Measurements from ENCODE around the gene ILDR1. TPM values are rescaled to one million over a fixed set of nuclear protein-coding genes. Genes with fewer than 3 reads are reported as not detected.
A peak's percentile ranks its signal among the peaks of the same experiment; 100 is the strongest.
"Not testable (repeated sequence)": the region's sequence is repeated elsewhere in the genome, so short reads cannot be mapped to it uniquely, and the experiment has no call there.

ILDR1 gene
- total RNA-seq (2014; rRNA removed; shearing (Covaris generic)): not detected in 2 replicates

DNA sequence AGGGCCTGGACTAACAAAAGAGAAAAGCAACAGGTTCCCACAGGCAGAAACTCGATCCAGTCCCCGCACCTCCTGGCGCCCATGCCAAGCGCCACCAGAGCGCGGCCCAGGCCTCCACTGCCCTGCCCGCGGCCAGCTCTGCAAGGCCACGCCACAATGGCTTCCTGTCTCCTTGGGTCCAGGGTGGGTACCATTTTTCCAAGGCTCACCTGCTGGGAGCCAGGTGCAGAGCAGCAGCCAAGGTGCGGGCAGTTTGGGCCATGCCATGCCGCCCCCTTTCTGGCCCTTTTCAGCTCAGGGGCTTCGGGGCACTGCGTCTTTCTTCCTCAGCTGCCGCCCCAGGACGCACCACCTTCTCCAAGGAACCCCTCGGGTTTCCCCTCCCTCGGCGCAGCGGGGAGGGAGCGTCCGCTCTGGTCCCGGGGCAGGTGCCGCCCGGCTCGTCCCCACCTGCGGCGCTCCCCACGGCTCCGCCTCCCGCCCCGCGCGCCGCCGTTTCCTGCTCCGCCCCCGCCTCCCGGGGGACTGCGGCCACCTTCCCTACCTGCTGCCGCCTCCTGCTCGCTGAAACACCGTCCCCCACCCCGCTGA, at the start of gene ILDR1:
Gene ILDR1 (minus strand): TSS at position 437 of the 591 bp plus-strand sequence. CDS start 170 bp downstream, at position 267.
- no peak for DNase-seq (ENCODE audit: low spot score)

- DNase-seq (ENCODE audit: low spot score): no peak
These were observed 45.7 kb upstream of the ILDR1 start for GRCh38 chr3:122067588-122068240.

GRCh38 chr3:122067214-122067550, 45.1 kb upstream of the ILDR1 start:
- DNase-seq (ENCODE audit: low spot score): no peak

GRCh38 chr3:122066331-122067213, 44.5 kb upstream of the ILDR1 start:
- DNase-seq (ENCODE audit: low spot score): no peak

DNA sequence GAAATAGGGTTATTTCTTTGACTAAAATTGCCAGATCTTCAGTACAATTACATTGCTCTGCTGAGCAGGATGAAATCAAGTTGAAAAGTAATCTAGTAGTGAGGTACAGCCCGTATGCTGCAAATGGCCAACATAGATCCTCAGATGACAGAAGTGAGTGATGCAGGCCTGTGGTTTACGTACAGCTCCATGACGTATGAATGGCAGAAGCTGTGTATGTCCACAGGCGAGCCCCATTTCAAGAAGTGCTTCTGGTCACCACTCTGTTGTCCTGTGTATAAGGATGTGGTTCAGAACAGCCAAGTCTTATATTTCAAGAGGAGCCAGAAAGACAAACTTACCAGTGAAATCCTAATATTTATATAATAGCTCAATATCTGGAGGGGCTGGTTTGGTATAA, 42.3 kb upstream of the ILDR1 start:
- DNase-seq (ENCODE audit: low spot score): no peak

- no peak for DNase-seq (ENCODE audit: low spot score)
These were observed 41.9 kb upstream of the ILDR1 start for GRCh38 chr3:122063908-122064307.

DNA sequence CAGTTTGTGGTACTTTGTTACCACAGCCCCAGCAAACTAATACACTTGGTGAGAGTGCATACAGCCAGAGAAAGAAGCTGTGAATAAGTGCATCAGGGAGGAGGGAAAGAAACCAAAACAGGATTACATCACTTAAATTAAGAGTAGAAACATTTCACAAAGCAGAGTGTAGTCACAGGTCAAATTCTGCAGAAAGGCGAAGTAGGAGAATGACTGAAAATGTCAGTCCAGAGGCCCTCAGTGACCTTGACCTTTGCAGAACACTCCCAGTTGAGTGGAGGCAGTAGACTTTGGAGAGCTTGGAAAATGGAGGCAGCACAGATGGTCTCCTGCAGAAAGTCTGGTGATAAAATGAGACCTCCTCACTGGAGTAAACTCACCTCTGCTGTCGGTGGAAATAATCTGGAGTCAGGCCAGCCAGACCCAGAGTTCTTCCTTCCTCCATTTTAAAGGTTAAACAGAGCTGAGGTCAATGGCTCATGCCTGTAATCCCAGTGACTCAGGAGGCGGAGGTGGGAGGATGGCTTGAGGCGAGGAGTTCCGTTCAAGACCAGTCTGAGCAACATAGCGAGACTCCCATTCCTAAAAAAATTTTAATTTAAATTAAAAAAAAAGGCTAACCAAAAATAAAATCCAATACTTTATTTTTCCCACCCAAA, 38.1 kb upstream of the ILDR1 start:
- no peak for DNase-seq (ENCODE audit: low spot score)

DNA sequence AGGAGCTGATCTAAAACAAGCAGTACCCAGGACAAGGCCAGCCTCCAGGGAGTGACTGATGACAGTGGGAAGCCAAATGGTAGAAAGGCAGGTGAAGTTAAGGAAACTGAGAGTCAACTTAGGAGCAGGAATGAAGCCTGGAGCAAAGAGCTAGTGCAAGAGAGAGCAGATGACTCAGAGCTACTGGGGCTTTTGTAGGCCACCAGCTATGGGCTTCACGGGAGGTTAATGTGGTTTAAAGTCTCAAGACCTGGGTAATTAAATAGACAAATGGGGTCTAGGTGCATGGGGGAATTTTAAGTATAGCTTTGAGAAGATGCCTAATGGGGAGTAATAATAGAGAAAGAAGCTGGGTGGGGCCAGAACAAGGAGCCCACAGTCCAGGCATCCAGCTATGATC, 36.2 kb upstream of the ILDR1 start:
- no peak for DNase-seq (ENCODE audit: low spot score)

- DNase-seq (ENCODE audit: low spot score): no peak
These were observed 35.6 kb upstream of the ILDR1 start for GRCh38 chr3:122057671-122058070.

DNA sequence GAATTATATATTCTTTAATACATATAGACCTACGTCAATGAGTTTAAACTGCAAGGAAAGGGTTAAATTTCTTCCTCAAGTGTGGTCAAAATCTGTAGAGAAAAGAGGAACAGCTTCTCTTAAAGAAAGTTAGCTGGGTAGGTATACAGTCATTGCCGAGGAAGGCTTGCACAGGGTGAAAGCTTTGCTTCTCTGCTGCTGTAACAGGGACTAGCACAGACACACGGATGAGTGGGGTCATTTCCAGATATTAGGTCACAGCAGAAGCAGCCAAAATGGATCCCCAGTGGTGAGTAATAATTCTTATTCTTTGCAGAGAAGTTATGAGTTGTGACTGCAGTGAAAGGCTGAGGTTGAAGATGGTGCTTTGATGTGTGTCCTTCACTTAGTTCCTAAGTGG, 33.2 kb upstream of the ILDR1 start, which contains the start of gene CD86:
Gene CD86 (plus strand): TSS at position 148 of the 400 bp plus-strand sequence. CDS start 128 bp downstream, at position 276.
- DNase-seq (ENCODE audit: low spot score): no peak

DNA sequence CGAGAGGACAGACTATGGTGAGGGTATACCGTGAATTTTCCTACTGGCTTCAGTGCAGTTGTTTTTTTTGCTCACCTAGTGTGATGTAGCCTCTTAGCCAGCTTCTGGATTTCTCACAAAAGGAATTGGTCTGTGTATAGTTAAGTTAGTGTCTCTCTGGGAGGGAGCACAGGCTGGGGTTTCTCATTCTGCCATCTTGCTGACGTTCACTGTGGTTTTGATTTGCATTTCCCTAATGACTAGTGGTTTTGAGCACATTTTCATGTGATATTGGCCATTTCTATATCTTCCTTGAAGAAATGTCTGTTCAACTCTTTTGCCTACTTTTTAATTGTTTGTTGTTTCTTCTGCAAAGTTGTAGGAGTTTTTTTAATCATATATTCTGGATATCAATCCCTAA, 30.9 kb upstream of the ILDR1 start:
- DNase-seq (ENCODE audit: low spot score): no peak

DNA sequence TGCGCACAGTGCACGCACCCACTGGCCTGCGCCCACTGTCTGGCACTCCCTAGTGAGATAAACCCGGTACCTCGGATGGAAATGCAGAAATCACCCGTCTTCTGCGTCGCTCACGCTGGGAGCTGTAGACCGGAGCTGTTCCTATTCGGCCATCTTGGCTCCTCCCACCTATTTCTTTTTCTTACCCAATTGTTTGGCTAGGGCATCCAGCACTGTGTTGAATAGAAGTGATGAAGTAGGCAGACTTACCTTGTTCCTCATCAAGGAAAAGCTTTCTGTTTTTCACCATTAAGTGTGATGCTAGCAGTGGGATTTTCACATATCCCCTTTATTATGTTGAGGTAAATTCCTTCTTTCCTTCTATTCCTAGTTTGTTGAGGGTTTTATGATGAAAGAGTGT, 25.7 kb upstream of the ILDR1 start:
- DNase-seq (ENCODE audit: low spot score): not testable (repeated sequence)

DNA sequence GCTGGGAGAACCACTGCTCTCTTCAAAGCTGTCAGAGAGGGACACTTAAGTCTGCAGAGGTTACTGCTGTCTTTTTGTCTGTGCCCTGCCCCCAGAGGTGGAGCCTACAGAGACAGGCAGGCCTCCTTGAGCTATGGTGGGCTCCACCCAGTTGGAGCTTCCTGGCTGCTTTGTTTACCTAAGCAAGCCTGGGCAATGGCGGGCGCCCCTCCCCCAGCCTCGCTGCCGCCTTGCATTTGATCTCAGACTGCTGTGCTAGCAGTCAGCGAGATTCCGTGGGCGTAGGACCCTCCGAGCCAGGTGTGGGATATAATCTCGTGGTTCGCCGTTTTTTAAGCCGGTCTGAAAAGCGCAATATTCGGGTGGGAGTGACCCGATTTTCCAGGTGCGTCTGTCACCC, 25.2 kb upstream of the ILDR1 start:
- not testable (repeated sequence) for DNase-seq (ENCODE audit: low spot score)

DNA sequence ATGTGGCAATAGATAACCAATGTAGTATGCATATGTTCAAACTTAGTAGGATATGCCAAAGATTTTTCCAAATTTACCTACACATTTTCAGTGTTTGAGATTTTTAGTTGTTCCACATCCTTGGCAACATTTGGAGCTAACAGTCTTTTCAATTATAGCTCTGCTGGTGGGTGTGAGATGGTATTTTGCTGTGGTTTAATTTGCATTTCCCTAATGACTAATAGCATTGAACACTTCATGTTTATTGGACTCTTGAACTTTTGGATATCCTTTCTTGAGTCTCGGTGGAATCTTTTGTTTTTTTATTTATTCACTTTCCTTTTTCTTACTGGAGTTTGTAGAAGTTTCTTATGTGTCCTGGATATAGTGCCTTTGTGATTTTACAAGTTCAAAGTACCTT, 11.0 kb upstream of the ILDR1 start:
- no peak for DNase-seq (ENCODE audit: low spot score)

DNA sequence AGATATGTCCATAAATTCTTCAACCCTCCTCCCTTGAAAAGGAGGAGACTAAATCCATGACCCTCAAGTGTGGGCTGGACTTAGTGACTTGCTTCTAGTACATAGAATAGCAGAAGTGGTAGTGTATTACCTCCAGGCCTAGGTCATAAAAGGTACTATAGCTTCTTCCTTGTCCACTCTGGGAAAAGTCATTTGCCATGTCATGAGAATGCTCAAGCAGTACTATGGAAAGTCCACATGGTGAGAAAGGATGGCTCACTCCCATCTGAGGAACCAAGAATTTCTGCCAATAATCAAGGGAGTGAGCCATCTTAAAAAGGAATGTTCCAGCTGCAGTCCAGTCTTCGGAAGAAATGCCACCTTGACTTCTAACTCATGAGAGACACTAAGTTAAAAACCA, 10.5 kb upstream of the ILDR1 start:
- DNase-seq (ENCODE audit: low spot score): no peak

- no peak for DNase-seq (ENCODE audit: low spot score)
These were observed 9.0 kb upstream of the ILDR1 start for GRCh38 chr3:122031123-122031468.

GRCh38 chr3:122030381-122031122, 8.5 kb upstream of the ILDR1 start:
- DNase-seq (ENCODE audit: low spot score): peak; percentile 50

DNA sequence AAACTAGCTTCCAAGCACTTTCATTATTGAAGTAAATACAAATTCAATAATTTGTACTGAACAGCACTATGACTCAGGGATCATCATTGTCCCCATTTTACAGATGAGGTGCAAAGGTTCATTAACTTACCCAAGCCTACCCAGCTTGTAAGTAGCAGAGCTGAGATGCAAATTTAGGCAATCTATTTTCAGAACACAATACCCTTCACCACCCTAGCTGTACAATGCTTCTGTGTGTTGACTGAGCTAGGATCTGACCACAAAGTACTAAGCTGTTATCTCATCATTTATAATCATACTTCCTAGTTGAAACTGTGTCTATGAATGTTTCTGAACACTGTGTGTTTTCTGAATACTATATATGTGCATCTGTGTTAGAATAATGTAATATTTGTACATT, 3.2 kb upstream of the ILDR1 start:
- DNase-seq (ENCODE audit: low spot score): no peak

DNA sequence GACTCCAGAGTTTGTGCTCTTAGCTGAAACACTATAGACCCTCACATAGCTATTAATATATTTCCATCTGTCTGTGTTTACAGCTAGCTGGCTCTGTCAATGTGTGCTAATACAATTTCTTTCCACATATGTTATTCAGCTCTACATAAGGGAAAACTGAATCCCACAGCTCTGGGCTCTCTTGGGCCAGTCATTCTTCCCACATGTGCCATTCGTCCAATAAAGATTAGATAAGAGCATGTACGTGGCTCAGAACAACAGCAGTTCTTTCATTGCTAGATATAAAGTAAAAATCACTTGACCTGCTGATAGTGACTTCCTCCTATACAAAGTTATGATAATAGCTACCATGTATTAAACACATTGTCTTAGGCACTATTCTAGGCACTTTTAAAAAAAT, 2.8 kb upstream of the ILDR1 start:
- no peak for DNase-seq (ENCODE audit: low spot score)

DNA sequence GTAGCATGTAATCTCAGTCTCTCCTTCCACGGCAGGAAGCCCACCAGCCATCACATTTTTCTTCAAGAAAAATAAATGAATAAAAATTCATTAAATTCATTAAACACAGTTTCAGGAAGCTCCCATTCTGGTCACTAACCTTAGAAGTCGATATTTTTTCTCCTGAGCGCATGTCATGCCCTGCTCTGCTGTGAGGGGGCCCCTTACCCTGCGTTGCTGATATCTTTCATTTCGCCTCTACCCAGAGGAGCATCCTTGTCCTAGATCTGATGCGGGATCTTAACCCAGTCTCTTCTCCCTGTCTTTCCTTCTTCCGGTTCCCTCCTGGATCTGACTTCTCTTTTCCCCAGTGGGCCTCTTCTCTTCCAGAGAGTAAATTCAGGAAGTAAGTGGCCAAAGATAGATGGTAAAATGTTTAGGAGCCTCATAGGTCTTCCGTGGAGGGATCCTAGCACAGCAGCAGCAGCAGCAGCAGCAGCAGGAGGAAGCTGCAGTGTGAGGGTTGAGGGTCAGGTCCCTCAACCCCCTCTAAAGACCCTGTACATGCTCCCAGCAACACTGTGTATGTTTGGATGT, 1.4 kb upstream of the ILDR1 start:
- no peak for DNase-seq (ENCODE audit: low spot score)

DNA sequence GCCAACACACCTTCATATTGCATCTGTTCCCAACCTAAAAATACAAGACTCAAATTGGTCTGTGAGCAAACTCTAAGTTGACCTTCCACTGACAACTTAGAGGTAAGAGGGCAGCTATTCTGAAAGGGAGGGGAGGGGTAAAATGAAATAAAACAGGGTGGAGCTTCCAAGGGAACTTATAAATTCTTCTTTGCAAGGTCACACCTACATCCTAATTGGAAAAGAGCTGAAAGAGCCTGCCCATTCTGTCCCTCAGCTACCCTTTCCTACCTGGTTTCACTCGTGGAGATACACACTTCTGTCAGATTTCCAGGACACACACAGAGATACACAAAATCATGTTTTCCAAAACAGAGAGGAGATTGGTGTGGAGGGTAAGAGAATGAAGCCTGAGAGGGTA, 1.0 kb downstream of the ILDR1 start:
- DNase-seq (ENCODE audit: low spot score): no peak

All from H4 (cell line).